HS-5 (cell line): ENCODE results near the gene LTF.
"Not testable (repeated sequence)": the region's sequence is repeated elsewhere in the genome, so short reads cannot be mapped to it uniquely, and the experiment has no call there.

Experiments
- DNase-seq: peaks from one replicate; pipeline ENCODE4 v3.0.0-alpha.2; 2012; ENCODE audit warnings: low read depth

LTF gene

DNA sequence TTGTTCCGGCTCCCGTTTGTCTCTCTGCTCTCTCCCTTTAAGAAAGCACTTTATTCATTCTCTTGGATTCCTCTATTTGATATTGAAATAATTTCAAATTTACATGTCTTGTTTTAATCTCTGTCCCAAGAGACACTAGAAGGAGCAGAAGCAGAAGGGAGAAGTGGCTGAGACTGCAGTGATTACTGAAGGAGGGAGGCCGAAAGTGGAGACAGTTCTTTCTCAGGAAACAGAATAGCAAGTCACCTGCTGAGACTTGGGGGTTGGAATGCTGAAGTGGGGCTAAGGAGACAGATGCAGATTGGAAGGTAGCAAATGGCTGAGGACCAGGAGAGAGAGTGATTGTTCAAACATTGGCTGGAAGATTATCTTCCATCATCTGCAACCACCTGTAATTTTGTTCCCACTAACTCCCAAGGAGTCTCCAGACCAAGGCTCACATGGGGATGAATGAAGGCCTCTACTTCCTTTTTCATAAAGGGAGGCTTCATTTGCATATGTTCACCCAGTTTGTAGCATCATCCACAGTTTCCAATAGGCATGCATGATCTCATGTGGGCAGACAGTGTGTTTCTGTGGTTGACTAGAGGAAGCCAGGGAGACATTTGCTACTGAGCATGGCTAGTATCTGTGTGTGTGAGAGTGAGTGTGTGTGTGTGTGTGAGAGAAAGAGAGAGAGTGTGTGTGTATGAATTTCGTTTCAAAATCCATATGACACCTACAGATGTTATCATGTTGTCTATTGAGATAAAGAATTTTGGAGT is 24.0 kb downstream of the LTF start:
- DNase-seq = no peak

DNA sequence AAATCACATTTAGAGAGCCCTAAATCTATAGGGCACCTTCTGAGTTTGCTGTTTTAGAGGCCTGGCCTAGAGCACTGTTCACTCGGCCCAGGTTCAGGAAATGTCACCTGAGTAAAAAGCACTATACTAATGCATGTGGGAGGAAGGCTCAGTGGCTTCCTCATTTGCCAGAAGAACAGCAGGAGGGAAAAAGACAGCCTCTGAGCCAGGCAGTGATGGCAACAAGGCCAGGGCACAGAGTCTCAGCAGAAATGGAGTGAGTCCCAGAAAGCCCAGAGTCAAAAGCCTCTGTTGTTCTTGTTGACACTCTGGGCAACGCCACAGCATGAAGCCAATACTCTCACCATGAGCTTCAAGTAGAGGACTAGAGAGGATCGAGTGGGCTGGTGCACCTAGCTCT is 25.9 kb downstream of the LTF start:
- no peak for DNase-seq

- no peak for DNase-seq
These were observed 29.5 kb downstream of the LTF start for GRCh38 chr3:46435081-46435726.

- no peak for DNase-seq
These were observed 30.9 kb downstream of the LTF start for GRCh38 chr3:46433841-46434240.

- DNase-seq = not testable (repeated sequence)
These were observed 31.6 kb downstream of the LTF start for GRCh38 chr3:46433118-46433517.

GRCh38 chr3:46431905-46432304 is 32.8 kb downstream of the LTF start:
- not testable (repeated sequence) for DNase-seq

DNA sequence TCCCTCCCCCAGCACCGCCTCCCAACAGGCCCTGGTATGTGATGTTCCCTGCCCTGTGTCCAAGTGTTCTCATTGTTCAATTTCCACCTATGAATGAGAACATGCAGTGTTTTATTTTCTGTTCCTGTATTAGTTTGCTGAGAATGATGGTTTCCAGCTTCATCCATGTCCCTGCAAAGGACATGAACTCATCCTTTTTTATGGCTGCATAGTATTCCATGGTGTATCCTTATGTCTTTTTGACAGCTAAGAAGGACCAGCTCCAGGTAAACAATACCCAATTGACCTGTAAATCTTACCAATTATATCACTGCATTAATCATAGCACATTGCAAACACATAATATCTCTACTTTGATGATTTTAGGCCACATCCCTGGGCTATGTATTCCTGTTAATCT is 33.8 kb downstream of the LTF start:
- not testable (repeated sequence) for DNase-seq

- no peak for DNase-seq
These were observed 35.0 kb downstream of the LTF start for GRCh38 chr3:46429671-46430070.

- DNase-seq = no peak
These were observed 35.5 kb downstream of the LTF start for GRCh38 chr3:46429250-46429649.

DNA sequence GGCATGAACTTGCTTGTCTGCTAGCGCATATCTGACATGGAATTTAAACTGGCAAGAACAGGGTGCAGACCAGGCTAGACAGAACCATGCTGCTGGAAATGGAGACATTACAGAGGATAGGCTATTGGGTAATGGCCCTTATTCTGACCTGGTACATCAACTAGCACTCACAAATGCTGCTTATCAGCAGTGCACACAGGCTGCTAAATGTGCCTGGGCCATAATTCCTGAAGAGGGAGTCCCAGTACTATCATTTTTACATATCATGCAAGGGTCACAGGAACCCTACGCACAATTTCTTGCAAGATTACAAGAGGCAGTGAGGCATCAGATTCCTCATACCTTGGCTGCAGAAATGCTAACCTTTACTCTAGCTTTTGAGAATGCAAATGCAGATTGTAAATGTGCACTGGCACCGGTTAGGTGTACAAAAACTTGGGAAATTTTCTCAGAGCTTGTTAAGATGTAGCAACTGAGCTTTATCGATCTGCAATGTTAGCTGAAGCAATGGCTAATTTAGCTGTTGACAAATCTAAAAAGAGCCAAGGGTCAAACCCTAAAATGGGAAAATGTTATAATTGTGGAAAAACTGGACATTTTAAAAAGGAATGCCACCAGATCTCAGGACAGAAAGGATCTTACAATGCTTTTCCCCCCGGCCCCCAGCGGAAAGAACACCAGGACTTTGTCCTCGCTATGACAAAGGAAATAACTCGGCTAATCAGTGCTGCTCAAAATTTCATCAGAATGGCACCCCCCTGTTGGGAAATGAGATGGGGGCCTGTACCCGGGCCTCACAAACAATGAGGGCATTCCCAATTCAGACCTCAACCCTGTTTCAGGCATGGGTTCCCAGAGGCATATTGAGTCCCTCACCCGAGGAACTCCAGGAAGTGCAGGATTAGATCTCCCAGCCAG is 36.5 kb downstream of the LTF start:
- no peak for DNase-seq

GRCh38 chr3:46427404-46427803 is 37.3 kb downstream of the LTF start:
- not testable (repeated sequence) for DNase-seq

GRCh38 chr3:46426476-46426875 is 38.2 kb downstream of the LTF start:
- DNase-seq = not testable (repeated sequence)

DNA sequence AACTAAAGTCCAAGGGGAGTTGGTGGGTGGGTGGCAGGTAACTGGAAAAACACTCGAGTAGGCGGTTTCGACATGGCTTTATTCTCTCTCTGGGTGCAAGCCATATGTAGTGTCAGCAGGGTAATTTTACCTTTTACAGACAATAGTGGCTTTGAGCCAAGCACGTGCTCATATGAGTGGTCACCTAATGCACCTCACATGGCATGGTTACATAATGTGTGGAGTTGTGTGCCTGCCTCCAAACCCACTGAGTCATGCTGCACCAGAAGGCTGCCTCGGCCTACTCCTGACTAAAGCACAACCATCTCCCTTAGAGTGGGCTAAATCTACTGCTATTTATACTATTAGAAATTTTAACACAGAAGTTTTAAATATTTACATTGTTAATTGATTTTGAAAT is 41.1 kb downstream of the LTF start:
- peak; percentile 54 for DNase-seq

- peak; percentile 70 for DNase-seq
These were observed 42.1 kb downstream of the LTF start for GRCh38 chr3:46422617-46423016.

- no peak for DNase-seq
These were observed 43.8 kb downstream of the LTF start for GRCh38 chr3:46420931-46421330.

DNA sequence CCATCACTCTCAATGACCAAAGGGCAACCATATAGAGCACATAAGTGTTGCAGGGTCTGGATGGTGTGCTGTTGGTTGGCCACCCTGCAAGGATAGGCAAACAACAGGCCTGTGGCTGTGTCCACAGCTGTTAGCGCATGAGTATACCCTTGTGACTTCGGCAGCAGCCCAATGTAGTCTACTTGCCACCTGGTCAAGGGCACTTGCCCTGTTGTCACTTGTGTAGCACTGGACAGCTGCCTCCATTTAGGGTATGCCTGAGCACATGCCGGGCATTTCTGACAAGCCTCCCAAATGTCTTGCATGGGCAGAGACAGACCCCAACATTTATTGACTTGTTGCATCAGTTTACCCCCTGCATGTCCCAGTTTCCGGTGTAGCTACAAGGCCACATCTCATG is 44.9 kb downstream of the LTF start:
- DNase-seq = no peak

- DNase-seq = no peak
These were observed 46.7 kb downstream of the LTF start for GRCh38 chr3:46417841-46418611.

GRCh38 chr3:46416811-46417510 is 47.7 kb downstream of the LTF start:
- no peak for DNase-seq

GRCh38 chr3:46416125-46416810 is 48.4 kb downstream of the LTF start:
- no peak for DNase-seq

GRCh38 chr3:46414739-46415138 is 50.0 kb downstream of the LTF start:
- no peak for DNase-seq

DNA sequence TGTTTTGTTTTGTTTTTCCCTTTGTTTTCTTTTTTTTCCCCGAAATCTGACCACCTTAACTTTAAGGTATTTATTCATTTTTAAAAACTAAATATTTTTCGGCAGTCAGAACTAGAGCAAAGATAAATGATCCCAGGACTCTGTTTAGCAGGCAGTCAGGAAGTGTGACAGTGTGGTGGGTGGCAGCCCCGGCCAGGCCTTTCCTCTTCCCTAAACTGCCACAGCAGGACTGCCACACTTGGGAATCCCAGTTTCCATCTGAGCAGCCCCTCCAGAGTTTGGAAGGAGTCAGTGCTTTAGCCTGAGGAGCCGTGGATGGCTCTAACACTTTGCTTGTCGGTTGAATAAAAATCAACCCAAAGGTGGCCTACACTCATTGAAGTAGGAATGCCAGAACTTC is 50.8 kb downstream of the LTF start:
- no peak for DNase-seq
